H9 (cell line): Measurements from ENCODE around the gene HOXD13. TPM values are rescaled to one million over a fixed set of nuclear protein-coding genes. Genes with fewer than 3 reads are reported as not detected.
A peak's percentile ranks its signal among the peaks of the same experiment; 100 is the strongest.

Experiments used
- DNase-seq: peaks from one replicate; pipeline ENCODE4 v3.0.0-alpha.2; 2017
- H2AFZ ChIP-seq: one replicate; pipeline ENCODE4 v1.6.1; 2013; ENCODE audit warnings: mild to moderate bottlenecking, low read length, control low read depth, moderate library complexity
- H2AK5ac ChIP-seq: 2 replicates; pipeline ENCODE4 v1.6.1; 2013; ENCODE audit warnings: low read length, control low read depth, mixed read lengths; ENCODE audit not compliant: insufficient read length
- H2BK120ac ChIP-seq: one replicate; pipeline ENCODE4 v1.6.1; 2013; ENCODE audit warnings: low read depth, mild to moderate bottlenecking, low read length, control low read depth, inconsistent platforms; ENCODE audit not compliant: poor library complexity, severe bottlenecking
- H2BK12ac ChIP-seq: 2 replicates; pipeline ENCODE4 v1.6.1; 2013; ENCODE audit warnings: low read length, control low read depth, mixed read lengths, low read depth; ENCODE audit not compliant: insufficient read length
- H2BK15ac ChIP-seq: 2 replicates; pipeline ENCODE4 v1.6.1; 2013; ENCODE audit warnings: low read depth, low read length, control low read depth
- H2BK20ac ChIP-seq: one replicate; pipeline ENCODE4 v1.6.1; 2013; ENCODE audit warnings: low read depth, mild to moderate bottlenecking, low read length, control low read depth, inconsistent platforms; ENCODE audit not compliant: poor library complexity, severe bottlenecking
- H2BK5ac ChIP-seq: 2 replicates; pipeline ENCODE4 v1.6.1; 2013; ENCODE audit warnings: low read length, control low read depth, mixed read lengths; ENCODE audit not compliant: insufficient read length
- H3K14ac ChIP-seq: 2 replicates; pipeline ENCODE4 v1.6.1; 2013; ENCODE audit warnings: low read length, control low read depth; ENCODE audit not compliant: insufficient read depth
- H3K18ac ChIP-seq: 2 replicates; pipeline ENCODE4 v1.6.1; 2013; ENCODE audit warnings: low read depth, mild to moderate bottlenecking, mixed read lengths, low read length, control low read depth; ENCODE audit not compliant: insufficient read length
- H3K23ac ChIP-seq: 2 replicates; pipeline ENCODE4 v1.6.1; 2013; ENCODE audit warnings: low read length, control low read depth, mixed read lengths, low read depth; ENCODE audit not compliant: insufficient read length
- H3K23me2 ChIP-seq: 2 replicates; pipeline ENCODE4 v1.6.1; 2013; ENCODE audit warnings: low read depth, mild to moderate bottlenecking, mixed read lengths, low read length, control low read depth; ENCODE audit not compliant: insufficient read length, poor library complexity, severe bottlenecking
- H3K27ac ChIP-seq: 2 replicates; pipeline ENCODE4 v1.5.1; 2013; ENCODE audit warnings: low read length, control low read depth, mixed read lengths, low read depth; ENCODE audit not compliant: insufficient read length
- H3K27me3 ChIP-seq: 2 replicates; pipeline ENCODE4 v1.6.1; 2013; ENCODE audit warnings: low read length, control low read depth, inconsistent platforms; ENCODE audit not compliant: insufficient read depth
- H3K4ac ChIP-seq: 2 replicates; pipeline ENCODE4 v1.6.1; 2013; ENCODE audit warnings: low read depth, mild to moderate bottlenecking, control low read depth, inconsistent platforms, low read length, moderate library complexity
- H3K4me1 ChIP-seq: 2 replicates; pipeline ENCODE4 v1.6.1; 2013; ENCODE audit warnings: low read length, control low read depth, inconsistent platforms; ENCODE audit not compliant: insufficient read depth
- H3K4me2 ChIP-seq: 2 replicates; pipeline ENCODE4 v1.6.1; 2013; ENCODE audit warnings: low read length, control low read depth, mixed read lengths; ENCODE audit not compliant: insufficient read length, insufficient read depth
- H3K56ac ChIP-seq: 2 replicates; pipeline ENCODE4 v1.6.1; 2013; ENCODE audit warnings: low read depth, mild to moderate bottlenecking, mixed read lengths, low read length, control low read depth; ENCODE audit not compliant: insufficient read length
- H3K79me1 ChIP-seq: 2 replicates; pipeline ENCODE4 v1.6.1; 2013; ENCODE audit warnings: low read depth, mild to moderate bottlenecking, moderate library complexity, low read length, control low read depth, inconsistent platforms; ENCODE audit not compliant: insufficient read depth, poor library complexity, severe bottlenecking
- H3K79me2 ChIP-seq: 2 replicates; pipeline ENCODE4 v1.6.1; 2013; ENCODE audit warnings: low read length, control low read depth, inconsistent platforms; ENCODE audit not compliant: insufficient read depth
- H3K9ac ChIP-seq: 2 replicates; pipeline ENCODE4 v1.6.1; 2013; ENCODE audit warnings: low read length, control low read depth, mixed read lengths; ENCODE audit not compliant: insufficient read length; ENCODE audit errors: extremely low read depth
- H3K9me3 ChIP-seq: one replicate; pipeline ENCODE4 v1.6.1; 2013; ENCODE audit warnings: low read depth, low read length, inconsistent platforms; ENCODE audit not compliant: control insufficient read depth
- H3T11ph ChIP-seq: one replicate; pipeline ENCODE4 v1.6.1; 2013; ENCODE audit warnings: mild to moderate bottlenecking, low read length, control low read depth, inconsistent platforms
- H4K20me1 ChIP-seq: one replicate; pipeline ENCODE4 v1.6.1; 2013; ENCODE audit not compliant: control insufficient read depth, insufficient read length, insufficient read depth
- H4K5ac ChIP-seq: 2 replicates; pipeline ENCODE4 v1.6.1; 2013; ENCODE audit warnings: low read depth, mild to moderate bottlenecking, mixed read lengths, low read length, control low read depth; ENCODE audit not compliant: insufficient read length
- H4K8ac ChIP-seq: replicated peaks from 2 replicates; pipeline ENCODE4 v1.6.1; 2013; ENCODE audit warnings: low read length, control low read depth, mixed read lengths, low read depth; ENCODE audit not compliant: insufficient read length
- H4K91ac ChIP-seq: 2 replicates; pipeline ENCODE4 v1.6.1; 2013; ENCODE audit warnings: low read depth, mild to moderate bottlenecking, moderate library complexity, mixed read lengths, low read length, control low read depth; ENCODE audit not compliant: insufficient read length
- H3K27ac Mint-ChIP-seq, 3 experiments: 2 replicates in 2 of 3; 3 replicates in 1 of 3; pipeline ENCODE4 v1.8.0; 2020 to 2021; ENCODE audit warnings: mixed read lengths in 3 of 3, mild to moderate bottlenecking in 1 of 3, moderate library complexity in 1 of 3
- H3K27me3 Mint-ChIP-seq: 2 replicates; pipeline ENCODE4 v1.8.0; 2021; ENCODE audit warnings: low read depth, mild to moderate bottlenecking, moderate library complexity, mixed read lengths
- H3K36me3 Mint-ChIP-seq, 3 experiments: 2 replicates in 2 of 3; 3 replicates in 1 of 3; pipeline ENCODE4 v1.8.0; 2020 to 2021; ENCODE audit warnings: low read depth in 3 of 3, mixed read lengths in 3 of 3; ENCODE audit not compliant: insufficient read depth in 1 of 3
- H3K4me1 Mint-ChIP-seq, 2 experiments: 2 replicates each; pipeline ENCODE4 v1.8.0; 2020; ENCODE audit warnings: mixed read lengths in 2 of 2
- H3K4me3 Mint-ChIP-seq, 2 experiments: 2 replicates in 1 of 2; 3 replicates in 1 of 2; pipeline ENCODE4 v1.8.0; 2020 to 2021; ENCODE audit warnings: mild to moderate bottlenecking in 2 of 2, mixed read lengths in 2 of 2, moderate library complexity in 1 of 2
- H3K9me3 Mint-ChIP-seq, 2 experiments: 2 replicates in 1 of 2; 3 replicates in 1 of 2; pipeline ENCODE4 v1.8.0; 2020; ENCODE audit warnings: mild to moderate bottlenecking in 2 of 2, mixed read lengths in 2 of 2, moderate library complexity in 1 of 2
- CTCF ChIP-seq: fragments of 200-600 bp; sonication (generic); conservative IDR thresholded peaks from 3 replicates; pipeline ENCODE4 v1.8.0; 2021; ENCODE audit warnings: antibody characterized with exemption, mild to moderate bottlenecking
- WGBS: extraction: QIAGEN DNeasy Blood & Tissue Kit; methylation state at CpG from one replicate; pipeline ENCODE4 v1.1.7; 2013; ENCODE audit warnings: missing lambda C conversion rate, low lambda C conversion rate, mixed read lengths; ENCODE audit not compliant: insufficient read length; ENCODE audit errors: extremely low coverage; 5-methylcytosine and 5-hydroxymethylcytosine counted together
- total RNA-seq: library from RNA; stranded (reverse); gene quantifications from 2 replicates; pipeline ENCODE4 v1.2.1, GENCODE V29; 2021

The HOXD13 gene
- total RNA-seq, 1 experiment from 2014 or later = not detected

GRCh38 chr2:176140513-176141317, 48.2 kb downstream of the HOXD13 start:
- no peaks in the 10 kb centered on the region for H4K20me1 ChIP-seq
- H3K23me2 ChIP-seq = peaks cover 8% of the 10 kb centered on the region
- H3K4me3 Mint-ChIP-seq = peak overlapping the region; percentile 52 to 74
- H3K14ac ChIP-seq = peak overlapping the region; percentile 54; the same call in 1 of the 2 replicates
- H3K27ac Mint-ChIP-seq = no peak overlapping the region
- no peak overlapping the region for H2AFZ ChIP-seq
- no peaks in the 10 kb centered on the region for H3K4me1 ChIP-seq
- no peak overlapping the region for H2BK20ac ChIP-seq
- H3K9me3 Mint-ChIP-seq = peaks cover 0 to 6% of the 10 kb centered on the region in 2 experiments; a peak in 3 of 5 replicates
- H3K18ac ChIP-seq = no peak overlapping the region
- peaks cover 2 to 10% of the 10 kb centered on the region in 2 experiments; a peak in 3 of 4 replicates for H3K4me1 Mint-ChIP-seq
- H2BK5ac ChIP-seq = no peak overlapping the region
- no peak overlapping the region for H4K8ac ChIP-seq
- H3K36me3 Mint-ChIP-seq = no peaks in the 10 kb centered on the region
- no peak overlapping the region for H2BK120ac ChIP-seq
- no peaks in the 10 kb centered on the region for H3K9me3 ChIP-seq
- no peak overlapping the region for H3K27ac ChIP-seq
- H3K79me1 ChIP-seq = no peaks in the 10 kb centered on the region
- H4K5ac ChIP-seq = no peak overlapping the region
- peak overlapping the region; percentile 30 for H3K4me2 ChIP-seq
- no peak overlapping the region for H2AK5ac ChIP-seq
- no peak overlapping the region for H3K56ac ChIP-seq
- no peak overlapping the region for H3T11ph ChIP-seq
- H3K23ac ChIP-seq = no peak overlapping the region
- TF ChIP-seq CTCF = peak; percentile 99
- no peak overlapping the region for H2BK12ac ChIP-seq
- peaks cover 98% of the 10 kb centered on the region for H3K27me3 Mint-ChIP-seq
- WGBS = no CpG with 5 or more reads among the region's 48 CpGs
- no peaks in the 10 kb centered on the region for H3K79me2 ChIP-seq
- no peak overlapping the region for H4K91ac ChIP-seq
- peaks cover 85% of the 10 kb centered on the region for H3K27me3 ChIP-seq
- no peak overlapping the region for H2BK15ac ChIP-seq
- H3K9ac ChIP-seq = no peak overlapping the region
- DNase-seq = peak; percentile 88
- H3K4ac ChIP-seq = no peak overlapping the region
